GM18861 (cell line): Measurements from ENCODE around the gene GPC5.

Experiments
- ATAC-seq: cut with Tn5 transposase; IDR thresholded peaks from one replicate; pipeline ENCODE4 v1.9.1; 2021; ENCODE audit not compliant: unreplicated experiment

GPC5 gene

DNA sequence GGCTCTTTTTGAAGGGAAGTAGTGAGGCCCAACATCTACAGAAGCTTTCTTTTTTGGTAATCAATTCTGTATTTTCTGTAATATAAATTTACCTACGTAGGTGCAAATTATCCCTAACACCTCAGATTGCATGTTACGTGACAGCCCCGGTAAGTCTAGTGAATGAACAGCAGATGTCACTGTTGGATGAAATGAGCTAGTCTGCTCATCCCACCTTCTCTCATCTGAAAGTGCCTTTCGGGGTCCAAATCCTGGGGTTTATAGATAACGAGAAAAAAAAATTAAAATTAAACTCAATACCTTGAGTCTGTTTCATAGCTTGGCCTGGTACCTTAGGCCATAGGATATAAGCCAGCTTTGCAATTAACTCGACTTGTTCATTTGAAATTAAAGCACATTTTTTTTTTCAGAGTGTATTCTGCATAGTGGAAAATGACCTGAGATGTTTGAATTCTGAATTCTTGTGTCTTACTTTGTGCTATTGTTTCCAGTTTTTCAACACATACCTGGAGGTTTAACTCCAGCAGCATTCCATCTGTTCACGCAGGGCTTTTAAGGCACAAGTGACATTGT is 548.2 kb downstream of the GPC5 start:
- ATAC-seq: no peak

DNA sequence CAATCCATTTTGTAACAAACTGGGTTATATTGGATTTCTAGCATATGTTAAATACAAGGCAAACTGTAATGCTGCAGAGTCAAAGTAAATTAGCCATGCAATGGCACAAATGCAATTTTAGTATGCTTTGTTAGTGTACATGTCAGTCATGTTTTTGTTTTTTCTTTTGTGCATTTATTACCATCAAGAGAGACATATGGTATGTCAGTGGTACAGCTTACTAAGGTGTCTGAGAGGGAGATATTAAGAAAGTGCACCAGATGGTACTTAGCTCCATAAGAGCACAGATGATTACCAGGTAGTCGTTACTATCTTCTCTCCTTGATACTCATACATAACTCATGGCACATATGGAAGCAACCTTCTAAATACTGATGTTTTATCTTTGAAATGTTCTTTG is 550.3 kb downstream of the GPC5 start:
- no peak for ATAC-seq

DNA sequence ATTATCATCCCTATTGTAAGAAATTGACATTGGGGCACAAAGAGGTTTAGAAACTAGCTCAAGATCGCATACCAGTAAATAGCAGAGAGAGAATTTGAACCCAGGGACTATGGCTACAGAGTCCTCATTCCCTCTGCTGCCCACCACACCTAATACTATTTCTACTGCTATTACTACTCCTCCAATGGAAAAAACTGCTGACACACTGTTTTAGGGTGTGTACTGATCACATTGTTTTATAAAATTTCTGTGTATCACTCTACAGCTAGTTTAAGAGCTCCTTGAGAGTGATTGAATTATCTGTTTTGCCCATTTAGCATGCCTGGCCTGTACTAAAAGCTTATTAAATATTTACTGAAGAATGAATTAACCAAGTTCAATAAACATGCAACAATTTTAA is 552.4 kb downstream of the GPC5 start:
- no peak for ATAC-seq

DNA sequence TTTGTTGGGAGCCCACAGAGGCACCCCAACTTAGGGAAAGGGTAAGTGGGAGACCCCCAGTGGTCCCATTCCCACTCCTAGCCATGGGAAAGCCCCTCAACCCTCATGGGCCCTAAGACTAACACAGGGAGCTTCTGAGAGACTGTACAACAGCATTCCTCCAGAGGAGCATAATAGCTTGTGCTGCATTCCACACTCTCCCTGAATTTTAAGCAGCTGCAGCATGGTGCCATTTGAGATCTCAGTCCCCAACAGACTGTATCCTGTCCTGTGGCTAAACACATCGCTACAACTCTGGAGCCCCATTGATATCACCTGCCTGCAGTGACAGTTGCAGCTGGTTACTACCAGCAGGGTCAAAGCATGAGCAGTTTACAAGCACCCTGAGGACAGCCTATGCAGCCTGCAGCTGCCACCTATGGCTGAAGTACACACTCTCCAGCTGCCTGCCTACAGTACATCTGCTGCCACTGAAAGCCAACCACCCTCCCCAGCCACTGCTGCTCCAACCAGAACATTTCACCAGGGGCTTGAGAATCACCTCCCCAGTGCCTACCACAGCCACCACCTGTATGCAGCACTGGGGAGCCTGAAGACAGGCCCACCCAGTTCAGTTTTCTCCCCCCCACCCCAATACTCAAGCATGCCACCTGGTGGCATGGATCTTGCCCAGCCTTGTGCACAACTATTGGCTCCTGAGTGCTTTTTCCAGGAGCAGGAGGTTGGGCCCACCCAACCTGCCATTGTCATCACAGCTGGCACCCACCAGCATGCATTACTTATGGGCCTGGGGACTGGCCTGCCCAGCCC is 557.3 kb downstream of the GPC5 start:
- no peak for ATAC-seq

DNA sequence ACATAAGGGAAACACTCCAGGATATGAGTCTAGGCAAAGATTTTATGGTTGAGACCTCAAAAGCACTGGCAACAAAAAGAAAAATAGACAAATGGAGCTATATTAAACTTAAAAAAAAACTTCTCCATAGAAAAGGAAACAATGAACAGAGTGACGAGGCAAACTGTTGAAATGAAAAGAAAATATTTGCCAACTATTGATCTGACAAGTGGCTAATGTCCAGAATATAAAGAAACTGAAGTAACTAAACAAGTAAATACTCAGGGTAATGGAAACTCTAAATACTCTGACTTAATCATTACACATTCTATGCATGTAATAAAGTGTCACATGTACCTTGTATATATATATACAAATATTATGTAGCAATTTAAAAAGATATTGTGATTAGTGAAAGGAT is 562.5 kb downstream of the GPC5 start:
- ATAC-seq: no peak

DNA sequence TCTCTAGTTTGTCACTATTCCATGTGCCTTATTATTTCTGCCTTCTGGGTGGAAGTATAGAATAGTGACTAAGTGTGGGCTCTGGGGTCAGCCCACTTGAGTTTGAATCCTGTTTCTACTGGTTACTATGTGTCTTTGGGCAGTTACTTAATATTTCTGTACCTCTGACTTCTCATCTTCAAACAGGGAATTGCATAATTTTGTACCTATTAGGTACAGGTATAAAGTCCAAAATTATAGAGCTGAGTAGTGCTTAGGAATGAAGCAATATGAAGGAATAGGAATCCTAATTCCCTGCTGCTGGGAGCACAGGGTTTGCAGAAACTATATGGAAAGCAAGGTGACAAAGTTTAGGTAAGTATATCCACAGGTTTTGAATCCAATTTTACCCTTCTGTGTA is 564.5 kb downstream of the GPC5 start:
- ATAC-seq: no peak

DNA sequence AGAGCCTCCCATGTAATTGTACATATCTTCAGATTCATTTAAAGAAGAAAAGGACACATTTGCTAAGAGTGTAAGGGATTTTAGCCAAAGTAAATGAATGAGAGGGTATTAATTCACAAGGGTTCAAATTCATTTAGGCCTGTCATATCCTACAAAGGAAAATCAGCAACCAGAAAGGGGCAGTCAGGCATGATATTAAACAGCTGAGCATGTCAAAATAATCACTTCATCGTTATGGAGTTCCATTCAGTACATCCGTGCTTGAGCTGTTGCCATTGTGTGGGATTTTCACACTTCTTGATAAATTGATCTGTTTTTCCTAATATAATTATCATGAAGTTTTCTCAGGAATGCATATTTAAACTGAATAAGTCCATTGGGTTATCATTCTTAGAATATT is 567.1 kb downstream of the GPC5 start:
- no peak for ATAC-seq

DNA sequence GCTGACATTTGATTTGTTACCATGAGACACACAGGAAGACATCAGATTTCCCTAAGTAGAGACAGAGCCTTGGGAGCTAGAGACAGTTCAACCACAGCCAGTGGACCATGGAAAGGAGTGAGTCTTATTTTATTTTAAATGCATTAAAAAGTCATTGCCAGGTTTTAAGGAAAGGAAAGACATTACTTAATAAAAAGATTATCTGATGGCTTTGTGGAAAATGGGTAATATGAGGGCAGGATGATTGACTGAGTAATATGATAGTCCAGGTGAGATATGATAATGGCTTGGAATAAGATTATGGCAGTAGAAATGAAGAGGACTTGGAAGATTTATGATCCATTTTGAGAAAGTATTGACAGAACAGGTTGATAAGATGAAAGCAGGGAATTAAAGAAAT is 580.1 kb downstream of the GPC5 start:
- no peak for ATAC-seq

DNA sequence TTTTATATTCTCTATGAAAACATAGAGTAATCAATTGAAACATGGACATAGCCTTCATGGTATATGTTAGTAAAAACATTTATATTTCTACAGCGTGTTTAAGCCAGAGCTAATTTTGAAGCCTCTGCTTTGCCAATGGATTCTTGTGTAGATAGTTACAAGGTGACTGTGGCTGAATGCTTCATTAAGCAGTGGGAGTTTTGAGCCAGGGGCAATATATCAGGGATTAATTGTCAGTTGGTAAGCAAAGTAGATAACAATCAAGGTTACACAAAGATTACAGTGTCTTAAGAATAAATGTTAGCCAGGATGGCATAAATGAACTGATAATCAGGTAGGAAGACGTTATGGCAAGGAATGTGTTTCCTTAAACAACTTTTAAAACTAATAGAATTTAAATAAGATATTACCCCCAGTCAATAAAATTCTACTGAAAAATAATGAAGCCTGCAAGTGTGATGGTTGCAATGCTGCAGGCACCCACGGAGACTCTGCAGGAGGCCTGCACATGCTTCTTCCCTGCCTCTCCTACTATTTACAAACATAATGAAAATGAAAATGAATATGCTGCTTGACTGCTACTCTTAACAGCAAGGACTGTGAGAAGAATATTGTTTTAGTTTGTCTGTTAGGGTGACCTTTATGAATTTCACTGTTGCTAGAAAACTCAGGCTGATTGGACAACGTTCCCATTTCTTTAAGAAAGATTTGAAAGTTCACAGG is 588.5 kb downstream of the GPC5 start:
- no peak for ATAC-seq

DNA sequence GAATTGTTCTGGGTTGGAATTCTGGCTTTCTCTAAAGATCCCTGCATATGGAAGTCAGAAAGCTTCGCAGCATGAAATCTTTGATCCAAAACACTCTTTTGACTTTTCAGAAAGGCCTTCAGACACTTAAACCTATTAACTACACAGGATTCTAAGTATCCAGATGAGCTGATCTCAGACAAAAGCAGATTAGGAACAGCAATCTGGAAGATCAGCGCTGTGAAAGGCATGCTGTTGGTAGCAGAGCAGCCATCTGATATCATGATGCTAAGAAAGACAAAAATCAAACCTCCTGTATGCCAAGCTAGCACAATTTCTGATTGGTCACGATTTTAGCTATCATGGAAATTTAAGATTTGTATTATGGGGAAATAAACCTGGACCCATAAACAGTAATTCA is 589.9 kb downstream of the GPC5 start:
- ATAC-seq: no peak

DNA sequence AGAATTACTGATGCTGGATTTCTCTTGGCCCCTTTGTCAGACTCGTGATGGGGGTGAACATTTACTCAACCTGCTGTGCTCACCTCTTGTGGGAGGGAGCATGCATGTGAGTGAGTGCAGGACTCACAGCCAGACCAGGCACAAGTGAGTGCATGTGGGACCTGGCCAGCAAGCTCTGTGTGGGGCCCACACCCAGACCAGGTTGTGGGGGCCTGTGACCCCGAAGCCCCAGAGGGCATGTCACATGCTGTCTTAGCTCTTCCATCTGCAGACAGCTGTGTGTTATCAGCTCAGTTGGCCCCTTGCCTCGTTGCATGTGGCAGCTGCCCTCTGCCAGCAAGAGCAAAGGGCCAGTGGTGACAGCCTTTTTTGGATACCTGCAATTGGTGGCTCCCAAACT is 614.4 kb downstream of the GPC5 start:
- no peak for ATAC-seq

DNA sequence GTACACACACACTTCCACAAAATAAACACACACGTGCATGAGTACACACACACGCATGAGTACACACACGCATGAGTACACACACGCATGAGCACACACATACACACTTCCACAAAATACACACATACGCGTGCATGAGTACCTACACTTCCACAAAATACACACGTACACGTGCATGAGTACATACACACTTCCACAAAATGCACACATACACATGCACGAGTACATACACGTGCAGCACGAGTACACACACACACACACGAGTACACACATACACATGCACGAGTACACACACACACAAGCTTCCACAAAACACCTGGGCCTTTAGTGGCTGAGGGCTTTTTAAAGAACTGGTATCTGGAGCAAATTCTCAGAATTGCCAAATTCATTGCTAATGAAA is 619.3 kb downstream of the GPC5 start:
- no peak for ATAC-seq

DNA sequence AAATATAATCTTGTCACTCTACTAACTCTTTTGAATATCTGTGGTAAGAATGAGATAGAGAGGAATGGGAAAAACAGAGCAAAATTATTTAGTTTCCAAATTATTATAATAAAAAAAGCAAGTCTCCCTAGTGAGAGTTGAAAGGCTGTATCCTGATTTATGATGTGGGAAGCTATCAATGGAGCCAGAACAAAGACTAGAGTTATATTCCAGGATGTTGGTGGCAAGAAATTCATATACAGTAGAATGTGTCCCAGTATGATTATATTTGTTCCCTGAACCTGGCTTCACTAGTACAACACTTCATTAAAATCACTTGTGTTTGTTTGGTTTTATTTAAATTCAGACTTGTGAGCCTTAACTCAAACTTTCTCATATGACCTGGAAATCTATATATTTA is 630.3 kb downstream of the GPC5 start:
- ATAC-seq: no peak

DNA sequence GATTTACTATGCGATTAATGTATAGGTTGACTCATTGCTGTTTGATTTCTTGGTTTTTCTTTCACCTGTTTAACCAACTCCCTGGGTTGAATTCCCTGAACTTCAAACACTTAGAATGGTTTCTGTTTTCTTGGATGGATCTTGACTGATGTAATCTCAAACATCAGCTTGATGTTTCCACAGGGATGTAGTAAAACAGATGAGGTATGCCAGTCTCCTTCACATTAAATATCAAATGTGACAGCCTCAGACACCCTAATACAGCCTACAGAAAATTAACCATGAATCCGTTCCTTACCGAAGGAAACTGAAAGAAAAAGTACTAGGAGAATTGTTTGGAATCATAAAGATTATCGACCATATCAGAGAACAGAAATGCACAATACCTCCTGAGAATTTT is 631.2 kb downstream of the GPC5 start:
- ATAC-seq: no peak

DNA sequence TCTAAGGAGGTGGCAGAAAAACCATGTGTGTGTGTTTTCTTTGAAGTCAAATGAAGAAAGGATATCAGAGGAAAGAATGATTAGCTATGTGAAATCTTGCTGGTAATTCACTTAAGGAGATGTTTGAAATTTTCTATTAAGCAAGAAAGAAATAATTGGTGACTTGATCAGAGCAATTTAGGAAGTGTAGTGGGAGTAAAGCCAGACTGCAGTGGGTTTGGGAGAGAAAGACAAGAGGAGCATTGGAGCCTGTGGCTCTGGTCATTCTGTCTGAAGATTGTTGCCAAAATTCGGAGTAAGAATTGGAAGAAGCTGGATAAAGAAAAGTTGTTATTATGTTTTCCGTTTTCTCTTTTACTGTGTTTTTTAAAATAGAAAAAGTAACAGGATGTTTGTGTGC is 640.5 kb downstream of the GPC5 start:
- ATAC-seq: no peak

DNA sequence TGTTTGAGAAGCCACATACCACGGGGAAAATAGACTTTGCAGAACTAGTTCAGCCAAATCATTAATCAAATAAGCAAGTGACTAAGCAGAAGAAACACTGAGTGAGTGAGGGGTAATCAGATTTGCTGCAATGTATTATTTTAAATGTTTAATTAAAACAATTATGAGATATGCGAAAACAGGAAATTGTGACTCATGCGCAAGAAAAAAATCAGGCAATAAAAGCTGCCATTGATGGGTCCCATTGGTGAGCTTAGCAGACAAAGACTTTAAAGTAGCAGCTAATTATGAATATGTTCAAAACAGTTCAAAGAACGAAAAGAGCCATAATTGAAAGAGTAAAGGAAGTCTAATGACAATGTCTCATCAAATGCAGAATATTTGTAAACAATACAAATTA is 644.1 kb downstream of the GPC5 start:
- no peak for ATAC-seq

DNA sequence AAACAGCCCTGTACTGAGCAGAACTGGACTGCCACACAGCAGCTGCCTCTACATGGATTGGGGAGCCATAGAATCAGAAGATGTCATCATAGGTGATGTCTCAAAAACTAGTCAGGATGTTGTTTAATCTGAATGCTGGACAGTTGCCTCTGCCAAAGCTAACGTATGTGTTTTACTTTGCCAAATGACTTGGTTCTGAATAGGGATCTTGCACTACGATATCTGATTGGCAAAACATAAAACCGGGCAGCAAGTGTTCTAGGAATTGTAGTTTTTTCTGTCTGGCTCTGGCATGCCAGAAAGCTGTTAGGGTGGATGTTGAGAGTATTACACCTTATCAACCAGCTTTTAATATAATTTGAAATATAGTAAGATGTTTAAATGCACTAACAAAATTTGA is 645.9 kb downstream of the GPC5 start:
- ATAC-seq: no peak

DNA sequence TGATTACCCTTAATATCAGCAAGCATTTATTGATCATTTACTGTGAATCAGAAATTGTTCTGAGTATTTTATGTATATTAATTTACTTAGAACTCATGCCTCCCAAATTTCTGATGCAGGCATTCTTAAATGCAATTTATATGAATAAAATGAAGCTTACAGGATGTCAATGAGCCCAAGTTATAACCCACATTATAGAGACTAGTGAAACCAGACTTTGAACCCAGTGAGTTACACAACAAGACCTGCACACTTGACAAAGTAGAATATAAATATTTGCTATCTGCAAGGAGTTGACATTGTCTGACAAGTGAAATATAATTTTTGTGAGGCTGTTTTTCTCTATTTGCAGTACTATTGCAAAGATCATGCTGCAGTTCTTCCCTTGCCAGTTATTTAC is 656.0 kb downstream of the GPC5 start:
- no peak for ATAC-seq

DNA sequence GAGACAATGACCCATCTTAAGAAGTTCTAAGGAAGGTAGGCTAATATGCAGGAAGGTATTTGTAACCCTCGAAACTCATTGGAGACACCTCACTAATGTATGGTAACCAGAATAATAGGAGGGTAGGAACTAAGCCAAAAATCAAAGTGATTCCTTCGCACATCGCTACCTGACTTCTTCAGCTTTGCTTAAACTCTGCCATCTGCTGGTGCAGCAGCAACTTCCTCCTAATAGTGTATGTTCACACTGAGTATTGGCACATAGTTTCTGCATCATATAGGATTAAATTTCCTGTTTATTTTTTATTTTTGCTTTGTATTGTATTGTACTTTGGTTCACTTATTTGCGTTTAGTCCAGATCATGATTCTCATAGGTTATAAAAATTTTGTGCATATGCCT is 676.2 kb downstream of the GPC5 start:
- ATAC-seq: no peak

DNA sequence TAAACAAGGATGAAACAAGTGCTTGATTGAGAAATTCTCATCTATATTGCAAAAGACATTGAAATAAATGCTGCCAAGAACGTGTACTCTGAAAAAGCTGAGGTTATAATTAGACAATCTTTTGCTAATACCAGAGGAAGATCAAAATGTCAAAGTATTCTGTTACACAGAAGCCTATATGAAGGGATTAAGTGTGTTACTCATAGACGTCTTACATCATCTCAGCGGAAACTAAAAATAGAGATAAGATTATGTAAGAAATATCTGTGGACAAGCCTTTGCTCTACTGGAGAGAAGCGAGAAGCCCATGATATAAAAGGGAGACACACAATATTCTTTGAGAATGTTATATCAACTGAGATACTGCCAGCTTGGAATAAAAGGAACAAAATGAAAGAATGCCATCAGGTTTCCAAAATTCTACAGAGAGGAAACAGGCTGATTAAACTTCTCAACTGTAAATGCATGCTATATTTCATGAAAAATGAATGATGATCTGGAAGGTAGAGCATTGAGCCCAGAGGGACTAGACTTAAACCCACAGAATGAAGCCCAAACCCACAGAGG is 699.0 kb downstream of the GPC5 start:
- ATAC-seq: no peak

DNA sequence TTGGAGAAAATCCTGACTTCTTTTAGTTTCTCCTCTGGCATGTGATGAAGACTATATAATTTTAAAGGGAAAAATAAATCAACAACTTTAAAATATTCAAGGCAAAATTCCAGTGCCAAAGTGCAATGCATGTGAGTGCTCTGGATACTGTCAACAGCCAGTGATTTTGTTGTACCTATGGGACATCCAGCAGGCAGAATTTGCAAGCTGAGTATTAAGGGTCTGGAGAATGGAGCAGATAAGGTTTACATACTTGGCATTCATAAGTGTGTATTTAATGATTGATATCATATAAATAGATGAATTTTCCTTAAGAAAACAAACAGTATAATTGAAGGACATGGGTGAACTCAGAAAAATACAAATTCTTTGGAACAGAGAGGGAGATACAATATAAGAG is 703.4 kb downstream of the GPC5 start:
- ATAC-seq: no peak

DNA sequence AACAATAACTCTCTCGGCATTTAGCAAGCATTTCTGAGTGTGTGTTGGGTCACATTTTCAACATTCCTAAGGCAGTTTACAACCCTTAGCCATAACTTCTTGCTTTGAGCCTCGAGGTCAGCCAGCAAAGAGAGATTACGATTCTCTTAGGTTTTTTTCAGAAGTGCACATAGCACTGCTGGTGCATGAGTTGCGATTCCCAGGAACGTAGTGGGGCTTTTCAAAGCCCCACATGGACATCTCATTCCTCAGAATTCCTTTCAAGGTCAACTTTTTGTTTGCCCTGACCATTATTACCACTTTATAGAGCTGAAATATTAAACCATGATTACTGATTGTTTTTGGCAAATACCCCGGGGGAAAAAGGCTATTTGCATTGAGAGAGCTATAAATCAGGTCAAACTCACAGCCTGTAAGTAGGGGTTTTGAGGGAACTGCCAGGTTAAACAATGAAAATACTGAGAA is 705.3 kb downstream of the GPC5 start:
- ATAC-seq: no peak
